IMR-90 (cell line): ENCODE measurements around the gene ATF4.

Source experiments
- CEBPB ChIP-seq: IDR thresholded peaks from 2 replicates; pipeline ENCODE4 v1.6.1; 2012; ENCODE audit warnings: low read depth, low read length, improper control_type of control experiment
- CTCF ChIP-seq: conservative IDR thresholded peaks from 2 replicates; pipeline ENCODE4 v1.5.1; 2012; ENCODE audit warnings: mild to moderate bottlenecking, low read depth, low read length, improper control_type of control experiment
- FOS ChIP-seq: fragments of 150-350 bp; IDR thresholded peaks from 2 replicates; pipeline ENCODE4 v1.6.1; 2016; ENCODE audit warnings: low read depth, low read length
- MAFK ChIP-seq: IDR thresholded peaks from 2 replicates; pipeline ENCODE4 v1.6.1; 2012; ENCODE audit warnings: low read depth, low read length, improper control_type of control experiment
- MAZ ChIP-seq: IDR thresholded peaks from 2 replicates; pipeline ENCODE4 v1.6.1; 2012; ENCODE audit warnings: low read depth, mild to moderate bottlenecking, low read length, improper control_type of control experiment, moderate library complexity, borderline replicate concordance
- MXI1 ChIP-seq: IDR thresholded peaks from 2 replicates; pipeline ENCODE4 v1.6.1; 2012; ENCODE audit warnings: low read depth, mild to moderate bottlenecking, low read length, moderate library complexity, borderline replicate concordance
- NFE2L2 ChIP-seq: fragments of 150-350 bp; IDR thresholded peaks from 2 replicates; pipeline ENCODE4 v1.6.1; 2016; ENCODE audit warnings: low read depth, mild to moderate bottlenecking, low read length
- POLR2A ChIP-seq: IDR thresholded peaks from 2 replicates; pipeline ENCODE4 v1.6.1; 2012; ENCODE audit warnings: mild to moderate bottlenecking, low read depth, low read length
- RCOR1 ChIP-seq: IDR thresholded peaks from 2 replicates; pipeline ENCODE4 v1.6.1; 2012; ENCODE audit warnings: mild to moderate bottlenecking, low read length, improper control_type of control experiment; ENCODE audit not compliant: insufficient replicate concordance
- RFX5 ChIP-seq: IDR thresholded peaks from 2 replicates; pipeline ENCODE4 v1.8.0; 2012; ENCODE audit warnings: low read depth, mild to moderate bottlenecking, low read length, moderate library complexity
- USF2 ChIP-seq: fragments of 150-350 bp; IDR thresholded peaks from 2 replicates; pipeline ENCODE4 v1.6.1; 2017; ENCODE audit warnings: mild to moderate bottlenecking, antibody characterized with exemption, low read length, low read depth
- TF ChIP-seq, protein P1 (sequence below): fragments of 150-350 bp; IDR thresholded peaks from 2 replicates; pipeline ENCODE4 v1.6.1; 2016; ENCODE audit warnings: low read depth, mild to moderate bottlenecking, low read length, moderate library complexity, borderline replicate concordance

GRCh38 chr22:39510529-39511149 lies 9.7 kb upstream of the ATF4 start:
- TF ChIP-seq RFX5: no peak
- no peak for TF ChIP-seq CTCF
- TF ChIP-seq POLR2A: no peak
- TF ChIP-seq, protein P1, sequence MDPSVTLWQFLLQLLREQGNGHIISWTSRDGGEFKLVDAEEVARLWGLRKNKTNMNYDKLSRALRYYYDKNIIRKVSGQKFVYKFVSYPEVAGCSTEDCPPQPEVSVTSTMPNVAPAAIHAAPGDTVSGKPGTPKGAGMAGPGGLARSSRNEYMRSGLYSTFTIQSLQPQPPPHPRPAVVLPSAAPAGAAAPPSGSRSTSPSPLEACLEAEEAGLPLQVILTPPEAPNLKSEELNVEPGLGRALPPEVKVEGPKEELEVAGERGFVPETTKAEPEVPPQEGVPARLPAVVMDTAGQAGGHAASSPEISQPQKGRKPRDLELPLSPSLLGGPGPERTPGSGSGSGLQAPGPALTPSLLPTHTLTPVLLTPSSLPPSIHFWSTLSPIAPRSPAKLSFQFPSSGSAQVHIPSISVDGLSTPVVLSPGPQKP: no peak
- TF ChIP-seq RCOR1: no peak
- no peak for TF ChIP-seq MXI1
- TF ChIP-seq MAZ: no peak
- no peak for TF ChIP-seq CEBPB
- TF ChIP-seq USF2: no peak
- no peak for TF ChIP-seq FOS
- TF ChIP-seq NFE2L2: no peak
- no peak for TF ChIP-seq MAFK
